WTC11 (cell line): ENCODE results near the gene RREB1.
"Not testable (repeated sequence)": the region's sequence is repeated elsewhere in the genome, so short reads cannot be mapped to it uniquely, and the experiment has no call there.

ENCODE experiments used
- NR2C2 ChIP-seq: sonication (generic); formaldehyde crosslinking; IDR thresholded peaks from 2 replicates; pipeline ENCODE4 v1.8.0; 2022; ENCODE audit warnings: mild to moderate bottlenecking, missing genetic modification reagents
- ZBTB21 ChIP-seq: sonication (generic); formaldehyde crosslinking; IDR thresholded peaks from 2 replicates; pipeline ENCODE4 v1.8.1; 2023; ENCODE audit warnings: mild to moderate bottlenecking, missing genetic modification reagents, borderline replicate concordance
- TF ChIP-seq, protein P1 (sequence below): fragments of 200-600 bp; IDR thresholded peaks from 2 replicates; pipeline ENCODE4 v1.8.0; 2022; ENCODE audit warnings: antibody characterized with exemption
- TF ChIP-seq, protein P2 (sequence below): sonication (generic); formaldehyde crosslinking; IDR thresholded peaks from 2 replicates; pipeline ENCODE4 v1.8.1; 2023; ENCODE audit warnings: mild to moderate bottlenecking, missing genetic modification reagents, borderline replicate concordance

DNA sequence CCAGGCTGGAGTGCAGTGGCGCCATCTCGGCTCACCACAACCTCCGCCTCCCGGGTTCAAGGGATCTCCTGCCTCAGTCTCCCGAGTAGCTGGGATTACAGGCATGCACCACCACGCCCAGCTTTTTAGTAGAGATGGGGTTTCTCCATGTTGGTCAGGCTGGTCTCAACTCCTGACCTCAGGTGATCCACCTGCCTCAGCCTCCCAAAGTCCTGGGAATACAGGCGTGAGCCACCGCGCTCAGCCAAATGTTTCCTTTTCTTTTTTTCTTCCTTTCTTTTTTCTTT is 155.7 kb downstream of the RREB1 start:
- not testable (repeated sequence) for TF ChIP-seq NR2C2, ZBTB21 (CRISPR knock-in tag)
- TF ChIP-seq, protein P1, sequence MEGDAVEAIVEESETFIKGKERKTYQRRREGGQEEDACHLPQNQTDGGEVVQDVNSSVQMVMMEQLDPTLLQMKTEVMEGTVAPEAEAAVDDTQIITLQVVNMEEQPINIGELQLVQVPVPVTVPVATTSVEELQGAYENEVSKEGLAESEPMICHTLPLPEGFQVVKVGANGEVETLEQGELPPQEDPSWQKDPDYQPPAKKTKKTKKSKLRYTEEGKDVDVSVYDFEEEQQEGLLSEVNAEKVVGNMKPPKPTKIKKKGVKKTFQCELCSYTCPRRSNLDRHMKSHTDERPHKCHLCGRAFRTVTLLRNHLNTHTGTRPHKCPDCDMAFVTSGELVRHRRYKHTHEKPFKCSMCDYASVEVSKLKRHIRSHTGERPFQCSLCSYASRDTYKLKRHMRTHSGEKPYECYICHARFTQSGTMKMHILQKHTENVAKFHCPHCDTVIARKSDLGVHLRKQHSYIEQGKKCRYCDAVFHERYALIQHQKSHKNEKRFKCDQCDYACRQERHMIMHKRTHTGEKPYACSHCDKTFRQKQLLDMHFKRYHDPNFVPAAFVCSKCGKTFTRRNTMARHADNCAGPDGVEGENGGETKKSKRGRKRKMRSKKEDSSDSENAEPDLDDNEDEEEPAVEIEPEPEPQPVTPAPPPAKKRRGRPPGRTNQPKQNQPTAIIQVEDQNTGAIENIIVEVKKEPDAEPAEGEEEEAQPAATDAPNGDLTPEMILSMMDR, result not testable (repeated sequence)
- TF ChIP-seq, protein P2, sequence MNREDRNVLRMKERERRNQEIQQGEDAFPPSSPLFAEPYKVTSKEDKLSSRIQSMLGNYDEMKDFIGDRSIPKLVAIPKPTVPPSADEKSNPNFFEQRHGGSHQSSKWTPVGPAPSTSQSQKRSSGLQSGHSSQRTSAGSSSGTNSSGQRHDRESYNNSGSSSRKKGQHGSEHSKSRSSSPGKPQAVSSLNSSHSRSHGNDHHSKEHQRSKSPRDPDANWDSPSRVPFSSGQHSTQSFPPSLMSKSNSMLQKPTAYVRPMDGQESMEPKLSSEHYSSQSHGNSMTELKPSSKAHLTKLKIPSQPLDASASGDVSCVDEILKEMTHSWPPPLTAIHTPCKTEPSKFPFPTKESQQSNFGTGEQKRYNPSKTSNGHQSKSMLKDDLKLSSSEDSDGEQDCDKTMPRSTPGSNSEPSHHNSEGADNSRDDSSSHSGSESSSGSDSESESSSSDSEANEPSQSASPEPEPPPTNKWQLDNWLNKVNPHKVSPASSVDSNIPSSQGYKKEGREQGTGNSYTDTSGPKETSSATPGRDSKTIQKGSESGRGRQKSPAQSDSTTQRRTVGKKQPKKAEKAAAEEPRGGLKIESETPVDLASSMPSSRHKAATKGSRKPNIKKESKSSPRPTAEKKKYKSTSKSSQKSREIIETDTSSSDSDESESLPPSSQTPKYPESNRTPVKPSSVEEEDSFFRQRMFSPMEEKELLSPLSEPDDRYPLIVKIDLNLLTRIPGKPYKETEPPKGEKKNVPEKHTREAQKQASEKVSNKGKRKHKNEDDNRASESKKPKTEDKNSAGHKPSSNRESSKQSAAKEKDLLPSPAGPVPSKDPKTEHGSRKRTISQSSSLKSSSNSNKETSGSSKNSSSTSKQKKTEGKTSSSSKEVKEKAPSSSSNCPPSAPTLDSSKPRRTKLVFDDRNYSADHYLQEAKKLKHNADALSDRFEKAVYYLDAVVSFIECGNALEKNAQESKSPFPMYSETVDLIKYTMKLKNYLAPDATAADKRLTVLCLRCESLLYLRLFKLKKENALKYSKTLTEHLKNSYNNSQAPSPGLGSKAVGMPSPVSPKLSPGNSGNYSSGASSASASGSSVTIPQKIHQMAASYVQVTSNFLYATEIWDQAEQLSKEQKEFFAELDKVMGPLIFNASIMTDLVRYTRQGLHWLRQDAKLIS (CRISPR knock-in tag), result not testable (repeated sequence)
